HEK293T (cell line): ENCODE data around the gene ERC1.
"Not testable (repeated sequence)": the region's sequence is repeated elsewhere in the genome, so short reads cannot be mapped to it uniquely, and the experiment has no call there.

ENCODE experiments used
- CTCF ChIA-PET: fragments of 350-600 bp; formaldehyde crosslinking; extraction: SDS; loops from one replicate; lab custom pipeline; 2021; ENCODE audit warnings: antibody characterized with exemption, inconsistent platforms; lab: Yijun Ruan, JAX
- POLR2A ChIA-PET: fragments of 350-600 bp; formaldehyde crosslinking; extraction: SDS; loops from one replicate; lab custom pipeline; 2020; ENCODE audit warnings: antibody characterized with exemption, inconsistent platforms; lab: Yijun Ruan, JAX
- DNase-seq: peaks from one replicate; pipeline ENCODE4 v3.0.0; 2012; ENCODE audit warnings: mixed read lengths; ENCODE audit errors: extremely low spot score
- ARNT ChIP-seq: fragments of 450-650 bp; IDR thresholded peaks from 2 replicates; pipeline ENCODE4 v1.6.1; 2017; ENCODE audit warnings: mild to moderate bottlenecking
- BHLHE40 ChIP-seq: fragments of 450-650 bp; IDR thresholded peaks from 2 replicates; pipeline ENCODE4 v1.6.1; 2016; ENCODE audit warnings: mild to moderate bottlenecking, moderate library complexity, borderline replicate concordance
- CTBP1 ChIP-seq: fragments of 450-650 bp; IDR thresholded peaks from 2 replicates; pipeline ENCODE4 v1.6.1; 2016; ENCODE audit warnings: borderline replicate concordance
- ELF4 ChIP-seq: fragments of 450-650 bp; IDR thresholded peaks from 2 replicates; pipeline ENCODE4 v1.6.1; 2017; ENCODE audit warnings: antibody characterized with exemption
- FOXA1 ChIP-seq: fragments of 450-650 bp; IDR thresholded peaks from 2 replicates; pipeline ENCODE4 v1.6.1; 2016; ENCODE audit warnings: mild to moderate bottlenecking
- FOXK2 ChIP-seq: fragments of 450-650 bp; IDR thresholded peaks from 2 replicates; pipeline ENCODE4 v1.6.1; 2016; ENCODE audit warnings: mild to moderate bottlenecking
- FOXM1 ChIP-seq: fragments of 450-650 bp; IDR thresholded peaks from 2 replicates; pipeline ENCODE4 v1.6.1; 2017; ENCODE audit warnings: mild to moderate bottlenecking, borderline replicate concordance
- HDGF ChIP-seq: fragments of 450-650 bp; IDR thresholded peaks from 2 replicates; pipeline ENCODE4 v1.6.1; 2017; ENCODE audit warnings: antibody characterized with exemption, borderline replicate concordance
- L3MBTL2 ChIP-seq: fragments of 450-650 bp; conservative IDR thresholded peaks from 2 replicates; pipeline ENCODE4 v1.6.1; 2016; ENCODE audit warnings: mild to moderate bottlenecking
- LEF1 ChIP-seq: fragments of 450-650 bp; IDR thresholded peaks from 2 replicates; pipeline ENCODE4 v1.6.1; 2017; ENCODE audit warnings: mild to moderate bottlenecking, borderline replicate concordance
- NFRKB ChIP-seq: fragments of 450-650 bp; IDR thresholded peaks from 2 replicates; pipeline ENCODE4 v1.6.1; 2016; ENCODE audit warnings: mild to moderate bottlenecking, moderate library complexity
- SP1 ChIP-seq: fragments of 450-650 bp; IDR thresholded peaks from 2 replicates; pipeline ENCODE4 v1.6.1; 2017
- SUZ12 ChIP-seq: fragments of 450-650 bp; IDR thresholded peaks from 2 replicates; pipeline ENCODE4 v1.6.1; 2016; ENCODE audit warnings: mild to moderate bottlenecking
- TARDBP ChIP-seq: fragments of 450-650 bp; IDR thresholded peaks from 2 replicates; pipeline ENCODE4 v1.6.1; 2016
- ZNF384 ChIP-seq: fragments of 450-650 bp; IDR thresholded peaks from 2 replicates; pipeline ENCODE4 v1.6.1; 2016
- TF ChIP-seq, protein P1 (sequence below): fragments of 450-650 bp; IDR thresholded peaks from 2 replicates; pipeline ENCODE4 v1.6.1; 2016

The ERC1 gene

DNA sequence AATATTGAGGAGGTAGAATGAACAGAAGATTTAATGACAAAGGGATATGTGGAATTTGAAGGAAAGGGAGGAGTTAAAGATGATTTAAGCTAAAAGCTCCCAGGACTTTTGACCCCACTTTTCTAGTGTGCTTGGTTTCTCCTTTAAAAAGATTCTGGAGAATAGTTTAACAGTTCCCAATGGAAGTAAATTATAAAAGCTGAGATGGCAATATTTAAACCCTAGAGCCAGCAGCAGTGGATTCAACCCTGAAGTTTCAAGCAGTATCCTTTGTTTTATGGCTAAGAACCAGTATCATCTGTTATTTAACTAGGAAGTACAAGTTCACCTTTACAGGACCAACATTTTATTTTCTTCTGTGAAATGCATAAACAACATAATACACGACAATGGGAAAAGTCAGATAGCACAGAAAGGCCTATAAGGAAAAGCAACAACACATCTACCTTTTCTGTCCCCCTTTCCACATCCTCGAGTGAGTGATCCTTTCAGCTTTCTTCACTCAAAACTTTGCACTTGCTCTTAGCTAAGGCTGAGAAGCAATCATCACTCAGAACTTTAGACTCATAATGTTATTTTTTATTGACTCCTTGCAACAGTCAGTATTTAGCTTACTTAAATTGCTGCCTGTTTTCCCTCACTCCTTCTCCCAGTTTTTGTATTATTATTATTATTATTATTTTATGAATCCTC is 338.9 kb downstream of the ERC1 start:
- no peak for DNase-seq
- ChIA-PET POLR2A (no interaction called here), CTCF (no interaction called here)
- TF ChIP-seq SUZ12 (no peak), FOXM1 (no peak), BHLHE40 (no peak), FOXA1 (no peak), HDGF (no peak), FOXK2 (no peak), SP1 (no peak), CTBP1 (no peak), ZNF384 (no peak), TARDBP (no peak), ELF4 (no peak), NFRKB (no peak), LEF1 (no peak)
- TF ChIP-seq, protein P1, sequence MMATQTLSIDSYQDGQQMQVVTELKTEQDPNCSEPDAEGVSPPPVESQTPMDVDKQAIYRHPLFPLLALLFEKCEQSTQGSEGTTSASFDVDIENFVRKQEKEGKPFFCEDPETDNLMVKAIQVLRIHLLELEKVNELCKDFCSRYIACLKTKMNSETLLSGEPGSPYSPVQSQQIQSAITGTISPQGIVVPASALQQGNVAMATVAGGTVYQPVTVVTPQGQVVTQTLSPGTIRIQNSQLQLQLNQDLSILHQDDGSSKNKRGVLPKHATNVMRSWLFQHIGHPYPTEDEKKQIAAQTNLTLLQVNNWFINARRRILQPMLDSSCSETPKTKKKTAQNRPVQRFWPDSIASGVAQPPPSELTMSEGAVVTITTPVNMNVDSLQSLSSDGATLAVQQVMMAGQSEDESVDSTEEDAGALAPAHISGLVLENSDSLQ = no peak

DNA sequence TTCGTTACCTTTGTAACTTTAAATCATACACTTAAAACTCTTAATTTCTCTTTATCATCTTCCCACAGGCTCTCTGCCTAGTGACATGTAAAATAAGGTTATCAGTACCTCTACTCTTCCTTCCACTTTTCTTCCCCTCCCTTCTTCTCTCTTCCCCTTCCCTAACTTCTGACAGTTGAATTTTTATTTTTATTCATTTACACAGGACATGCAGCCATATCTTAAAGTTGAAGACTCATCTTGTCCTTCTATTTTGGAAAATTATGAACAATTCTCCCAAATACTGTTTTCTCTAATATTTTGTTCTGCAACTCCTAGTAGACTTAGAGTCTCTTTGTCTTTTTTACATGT is 339.4 kb downstream of the ERC1 start:
- TF ChIP-seq NFRKB = no peak
- no peak for TF ChIP-seq ZNF384
- TF ChIP-seq, protein P1 = no peak
- no peak for TF ChIP-seq FOXK2
- TF ChIP-seq L3MBTL2 = no peak
- no peak for TF ChIP-seq ARNT
- no peak for TF ChIP-seq FOXA1
- no peak for TF ChIP-seq ELF4
- TF ChIP-seq SUZ12 = no peak
- TF ChIP-seq SP1 = no peak
- no peak for TF ChIP-seq BHLHE40
- POLR2A ChIA-PET = no interaction called here
- CTCF ChIA-PET = no interaction called here

DNA sequence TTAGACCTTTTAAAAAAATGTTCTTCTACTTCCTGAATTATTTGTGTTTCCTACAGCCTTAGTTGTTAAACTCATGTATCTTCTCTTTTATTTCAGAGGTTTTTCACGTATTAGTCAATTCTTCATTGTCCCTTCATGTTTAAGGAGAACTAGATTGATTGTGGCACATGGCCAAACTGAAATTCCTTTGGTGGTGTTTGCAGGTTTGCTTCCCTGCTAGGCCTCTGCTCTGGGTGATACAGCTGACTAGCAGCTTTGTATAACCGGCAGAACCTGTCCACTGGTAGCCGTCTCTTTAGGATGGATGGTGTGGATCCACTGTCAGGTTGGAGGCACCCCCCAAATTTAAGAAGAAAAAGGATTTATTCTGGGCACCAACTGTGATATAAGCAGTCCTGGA is 341.3 kb downstream of the ERC1 start:
- DNase-seq = no peak
- no peak for TF ChIP-seq FOXA1
- CTCF ChIA-PET = interaction anchor here (1.5 kb wide), 1 partner anchor 215 kb away, joined by 4 read pairs; no protein-coding TSS in a partner anchor
- POLR2A ChIA-PET = no interaction called here

More for the DNA sequence above, 339.4 kb downstream of the ERC1 start:
- DNase-seq = no peak

DNA sequence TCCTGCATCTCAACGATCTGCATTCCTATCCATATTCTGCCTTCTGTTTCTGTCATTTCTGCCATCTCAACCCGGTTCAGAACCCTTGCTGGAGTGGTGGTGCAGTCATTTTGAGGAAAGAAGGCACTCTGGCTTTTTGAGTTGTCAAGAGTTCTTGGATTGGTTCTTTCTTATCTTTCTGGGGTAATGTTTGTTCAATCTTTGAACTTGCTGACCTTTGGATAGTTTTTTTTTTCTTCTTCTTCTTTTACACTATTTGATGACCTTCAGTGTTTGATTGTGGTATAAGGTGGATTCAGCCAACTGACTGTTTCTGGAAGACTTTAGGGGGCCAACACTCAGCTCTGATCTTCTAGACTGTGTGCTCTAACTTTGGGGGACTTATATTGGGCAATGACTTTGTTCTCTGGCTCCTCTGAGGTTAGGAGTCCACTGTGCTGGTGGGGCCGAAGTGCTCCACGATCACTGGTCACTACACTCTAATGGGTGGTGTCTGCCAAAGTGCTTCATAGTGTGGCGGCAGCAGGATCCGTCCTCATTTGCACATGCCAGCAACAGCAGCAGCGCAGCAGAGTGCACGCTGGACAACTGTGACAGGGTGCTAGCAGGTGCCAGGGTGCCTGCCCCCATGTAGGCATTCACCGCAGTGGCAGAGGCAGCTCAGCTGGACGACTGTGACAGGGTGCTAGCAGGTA is 347.6 kb downstream of the ERC1 start:
- no peak for TF ChIP-seq CTBP1
- no peak for TF ChIP-seq TARDBP
- no peak for TF ChIP-seq ELF4
- TF ChIP-seq HDGF = no peak
- no peak for TF ChIP-seq LEF1
- no peak for TF ChIP-seq FOXA1
- no peak for TF ChIP-seq ZNF384
- TF ChIP-seq BHLHE40 = no peak
- TF ChIP-seq SP1 = no peak
- TF ChIP-seq, protein P1 = no peak
- no peak for TF ChIP-seq NFRKB
- no peak for TF ChIP-seq ARNT
- no peak for TF ChIP-seq FOXK2
- TF ChIP-seq L3MBTL2 = no peak
- no peak for TF ChIP-seq FOXM1
- TF ChIP-seq SUZ12 = no peak
- ChIA-PET POLR2A (no interaction called here), CTCF (no interaction called here)
- DNase-seq = no peak

DNA sequence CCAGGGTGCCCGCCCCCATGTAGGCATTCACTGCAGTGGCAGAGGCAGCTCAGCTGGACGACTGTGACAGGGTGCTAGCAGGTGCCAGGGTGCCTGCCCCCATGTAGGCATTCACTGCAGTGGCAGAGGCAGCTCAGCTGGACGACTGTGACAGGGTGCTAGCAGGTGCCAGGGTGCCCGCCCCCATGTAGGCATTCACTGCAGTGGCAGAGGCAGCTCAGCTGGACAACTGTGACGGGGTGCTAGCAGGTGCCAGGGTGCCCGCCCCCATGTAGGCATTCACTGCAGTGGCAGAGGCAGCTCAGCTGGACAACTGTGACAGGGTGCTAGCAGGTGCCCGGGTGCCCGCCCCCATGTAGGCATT is 348.1 kb downstream of the ERC1 start:
- POLR2A ChIA-PET, DNase-seq, CTCF ChIA-PET: not testable (repeated sequence)

DNA sequence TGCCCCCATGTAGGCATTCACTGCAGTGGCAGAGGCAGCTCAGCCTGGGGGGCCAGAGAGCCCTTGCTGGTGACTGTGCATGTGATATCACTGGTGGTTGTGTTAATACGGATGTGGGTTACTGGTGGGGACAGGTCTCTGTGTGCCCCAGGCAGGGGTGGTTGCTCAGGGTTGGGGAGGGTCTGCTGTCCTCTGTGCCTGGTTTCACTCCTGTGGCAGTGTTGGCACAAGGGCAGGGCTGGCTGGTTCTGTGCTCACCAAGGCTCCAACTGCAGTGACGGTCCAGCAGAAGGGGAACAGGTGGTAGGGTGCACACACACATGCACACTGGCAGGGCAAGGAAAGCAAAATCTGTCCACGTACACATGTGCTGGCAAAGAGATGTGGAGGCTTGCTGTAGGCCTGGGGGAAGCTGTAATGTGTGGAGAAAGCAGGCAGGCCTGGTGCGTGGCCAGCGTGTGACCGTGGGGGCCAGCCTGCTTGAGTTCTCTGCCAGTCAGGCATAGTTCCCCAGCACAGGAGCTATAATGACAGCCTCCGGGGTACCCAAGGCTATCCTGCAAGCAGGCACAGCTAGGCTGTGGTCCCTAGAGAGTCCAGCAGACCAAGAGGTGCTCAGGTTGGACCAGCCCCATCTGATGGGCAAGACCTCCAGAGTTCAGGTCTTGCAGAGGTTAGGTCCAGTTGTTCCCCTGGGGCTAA is 348.7 kb downstream of the ERC1 start:
- no peak for TF ChIP-seq FOXM1
- no peak for TF ChIP-seq TARDBP
- TF ChIP-seq FOXA1 = no peak
- TF ChIP-seq L3MBTL2 = no peak
- TF ChIP-seq CTBP1 = no peak
- TF ChIP-seq, protein P1 = no peak
- TF ChIP-seq LEF1 = no peak
- TF ChIP-seq NFRKB = no peak
- CTCF ChIA-PET = no interaction called here
- POLR2A ChIA-PET = no interaction called here
- DNase-seq = no peak

DNA sequence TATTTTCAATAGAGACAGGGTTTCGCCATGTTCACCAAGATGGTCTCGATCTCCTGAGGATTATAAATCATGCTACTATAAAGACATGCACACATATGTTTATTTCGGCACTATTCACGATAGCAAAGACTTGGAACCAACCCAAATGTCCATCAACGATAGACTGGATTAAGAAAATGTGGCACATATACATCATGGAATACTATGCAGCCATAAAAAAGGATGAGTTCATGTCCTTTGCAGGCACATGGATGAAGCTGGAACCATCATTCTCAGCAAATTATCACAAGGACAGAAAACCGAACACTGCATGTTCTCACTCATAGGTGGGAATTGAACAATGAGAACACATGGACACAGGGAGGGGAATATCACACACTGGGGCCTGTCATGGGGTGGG is 350.2 kb downstream of the ERC1 start:
- POLR2A ChIA-PET, CTCF ChIA-PET: not testable (repeated sequence)

More for the DNA sequence above, 350.2 kb downstream of the ERC1 start:
- DNase-seq = not testable (repeated sequence)
